ENCODE measurements around the gene DIP2C.

- TF ChIP-seq POLR2A (IDR thresholded peaks at IDR 0.05) = no peak
- TF ChIP-seq CTCF (IDR thresholded peaks at IDR 0.05) = no peak
These were observed 69.8 kb downstream of the DIP2C start for GRCh38 chr10:619710-620109.
